Adrenal gland (tissue), 12 donors: ENCODE measurements around the gene SLC1A5. TPM values are rescaled to one million over a fixed set of nuclear protein-coding genes. Genes with fewer than 3 reads are reported as not detected.
"Not testable (repeated sequence)": the region's sequence is repeated elsewhere in the genome, so short reads cannot be mapped to it uniquely, and the experiment has no call there.

Experiments used
- DNase-seq, 7 donors: peaks; one replicate each; pipeline ENCODE4 v3.0.0-alpha.2; 2019 to 2020
- H3K27ac ChIP-seq, 5 donors: fragments of 200-600 bp; sonication (generic) in 4 of 5; 1 replicate in 3 of 5; 2 replicates in 2 of 5; pipeline versions ENCODE4 v1.5.1 to v1.8.0; 2016 to 2020; ENCODE audit warnings: mild to moderate bottlenecking in 1 of 5
- H3K27me3 ChIP-seq: fragments of 200-600 bp; 2 replicates; pipeline ENCODE4 v1.8.0; 2021
- H3K36me3 ChIP-seq, 2 donors: fragments of 200-600 bp; replicated peaks in 1 of 2; 1 replicate in 1 of 2; 2 replicates in 1 of 2; pipeline versions ENCODE4 v1.5.1 to v1.8.0; 2018 to 2022
- H3K4me1 ChIP-seq, 2 donors: fragments of 200-600 bp; replicated peaks in 1 of 2; 1 replicate in 1 of 2; 2 replicates in 1 of 2; pipeline versions ENCODE4 v1.5.1 to v1.8.0; 2018 to 2021
- H3K4me3 ChIP-seq, 4 donors: fragments of 200-600 bp; sonication (generic) in 3 of 4; one replicate each; pipeline ENCODE4 v1.5.1; 2016 to 2018
- H3K9me3 ChIP-seq, 3 donors: fragments of 200-600 bp; sonication (generic) in 1 of 3; replicated peaks in 1 of 3; 1 replicate in 2 of 3; 2 replicates in 1 of 3; pipeline versions ENCODE4 v1.5.1 to v1.8.0; 2016 to 2021
- CTCF ChIP-seq, 6 experiments: fragments of 450-650 bp in 4 of 6; fragments of 200-600 bp in 2 of 6; sonication (generic) in 1 of 6; IDR thresholded peaks; 1 replicate in 5 of 6; 2 replicates in 1 of 6; pipeline versions ENCODE4 v1.5.1 to v1.8.0; 2016 to 2021; ENCODE audit warnings: antibody characterized with exemption in 6 of 6, mild to moderate bottlenecking in 2 of 6, moderate library complexity in 1 of 6
- POLR2A ChIP-seq, 2 donors: fragments of 450-650 bp; IDR thresholded peaks; one replicate each; pipeline ENCODE4 v1.6.1; 2017; ENCODE audit warnings: antibody characterized with exemption in 2 of 2, mild to moderate bottlenecking in 2 of 2, moderate library complexity in 1 of 2
- WGBS, 4 donors: extraction: QIAGEN DNeasy Blood & Tissue Kit in 2 of 4; methylation state at CpG; one replicate each; pipeline versions ENCODE4 v1.1.5 to v1.1.7; 2013 to 2017; 5-methylcytosine and 5-hydroxymethylcytosine counted together
- intact Hi-C, 2 donors: fragments of 100-400 bp; cut with DNase I; formaldehyde crosslinking; loops; one replicate each; pipeline versions ENCODE4 v1.14.1 to v1.15.0; 2022 to 2023
- polyA plus RNA-seq, 3 donors: library from polyadenylated mRNA; stranded (reverse); fragments of 200-250 nt in 2 of 3; fragments of 350-450 nt in 1 of 3; fragmentation: Illumina TruSeq in 1 of 3; extraction: RNeasy Lipid Tissue Mini Kit (QIAGEN cat#74804) in 1 of 3; gene quantifications; one replicate each; pipeline ENCODE4 v1.2.3, GENCODE V29; 2013 to 2014
- total RNA-seq, 9 donors: library from RNA; depleted of rRNA in 4 of 9; stranded (reverse); fragments of >200 nt in 4 of 9; fragments of 120-200 nt in 1 of 9; fragmentation: NEBNext Ultra II Directional in 1 of 9; extraction: Animal tissue kit (Norgen Biotek cat#: 25700) in 1 of 9; gene quantifications; one replicate each; pipeline versions ENCODE4 v1.1.0 to v1.2.4, GENCODE V29; 2013 to 2023
- donor health status: healthy with polysubstance abuse.
- donor health status: Bipolar disorder and iron deficiency.
- donor health status: DM: yes; HTN: yes; CAD: no.
- donor health status: DM: no; HTN: no; CAD: no.
- donor health status: DM: no; HTN: no; CAD: no.
- donor health status: DM: yes; HTN: yes; CAD: no.

Gene SLC1A5
- total and polyA plus RNA-seq, 12 donors: 4.7 to 56.9 (median 28.5) TPM

GRCh38 chr19:46775642-46776258 lies 12.6 kb downstream of the SLC1A5 start:
- intact Hi-C loops: no loop called here
- WGBS, 4 donors: 80 to 93% (median 91%) methylated on average over 8 to 11 of the region's 11 CpGs
- Histone ChIP-seq H3K27me3 (no peaks in the 10 kb centered on the region), H3K36me3 (peaks cover 0 to 41% of the 10 kb centered on the region in 2 donors), H3K27ac (no peak overlapping the region), H3K4me1 (no peaks in the 10 kb centered on the region), H3K9me3 (no peaks in the 10 kb centered on the region), H3K4me3 (no peak overlapping the region)
- no peak for DNase-seq
- no peak for TF ChIP-seq CTCF (IDR thresholded peaks at IDR 0.05)
- TF ChIP-seq POLR2A (IDR thresholded peaks at IDR 0.05): no peak

- Histone ChIP-seq H3K4me1 (no peaks in the 10 kb centered on the region), H3K27ac (no peak overlapping the region), H3K36me3 (peaks cover 0 to 29% of the 10 kb centered on the region in 2 donors), H3K9me3 (no peaks in the 10 kb centered on the region), H3K4me3 (no peak overlapping the region), H3K27me3 (no peaks in the 10 kb centered on the region)
- no peak for DNase-seq
- 62 to 79% (median 70%) methylated on average over 7 of the region's 7 CpGs for WGBS, 4 donors
- no peak for TF ChIP-seq CTCF (IDR thresholded peaks at IDR 0.05)
- TF ChIP-seq POLR2A (IDR thresholded peaks at IDR 0.05): no peak
- intact Hi-C loops: no loop called here
These were observed 15.4 kb downstream of the SLC1A5 start for GRCh38 chr19:46773018-46773399.

- Histone ChIP-seq H3K4me1 (no peaks in the 10 kb centered on the region), H3K4me3 (no peak overlapping the region), H3K27ac (no peak overlapping the region), H3K36me3 (peaks cover 0 to 28% of the 10 kb centered on the region in 2 donors), H3K9me3 (no peaks in the 10 kb centered on the region), H3K27me3 (no peaks in the 10 kb centered on the region)
- intact Hi-C loops: no loop called here
- TF ChIP-seq CTCF (IDR thresholded peaks at IDR 0.05) (no peak), POLR2A (IDR thresholded peaks at IDR 0.05) (no peak)
- no peak for DNase-seq
- 75 to 81% (median 79%) methylated on average over 11 to 12 of the region's 12 CpGs for WGBS, 4 donors
These were observed 16.0 kb downstream of the SLC1A5 start for GRCh38 chr19:46772170-46773017.

- intact Hi-C loops: loop anchor here in 1 of 2 donors (10.0 kb wide), 1 partner anchor 226 kb away; no protein-coding TSS in a partner anchor
- not testable (repeated sequence) for H3K27ac ChIP-seq, DNase-seq
These were observed 19.6 kb downstream of the SLC1A5 start for GRCh38 chr19:46768746-46769145.

More at GRCh38 chr19:46768746-46769145, 19.6 kb downstream of the SLC1A5 start:
- whole genome bisulfite sequencing, 4 donors: 40 to 65% (median 57%) methylated on average over 1 to 4 of the region's 4 CpGs
- not testable (repeated sequence) for H3K36me3 ChIP-seq, H3K4me3 ChIP-seq, H3K27me3 ChIP-seq, H3K9me3 ChIP-seq, H3K4me1 ChIP-seq
